SU-DHL-6 (cell line): Measurements from ENCODE around the gene PTPN21.
A peak's percentile ranks its signal among the peaks of the same experiment; 100 is the strongest.

Experiments
- H2AFZ ChIP-seq: fragments of 200-600 bp; sonication (generic); 2 replicates; pipeline ENCODE4 v1.6.1; 2014; ENCODE audit warnings: low read depth, mild to moderate bottlenecking, moderate library complexity, mixed read lengths, antibody characterized with exemption, low read length; ENCODE audit not compliant: severe bottlenecking
- H3F3A ChIP-seq: fragments of 200-600 bp; shearing (Covaris generic); 2 replicates; pipeline ENCODE4 v1.6.0; 2016; ENCODE audit warnings: antibody characterized with exemption, mild to moderate bottlenecking; ENCODE audit not compliant: insufficient read depth
- H3K27ac ChIP-seq: fragments of 200-600 bp; sonication (generic); 2 replicates; pipeline ENCODE4 v1.5.1; 2016; ENCODE audit warnings: low read depth, mild to moderate bottlenecking, low read length, moderate library complexity, mixed read lengths
- H3K27me3 ChIP-seq: fragments of 200-600 bp; sonication (generic), shearing (Covaris generic); 2 replicates; pipeline ENCODE4 v1.6.0; 2014; ENCODE audit warnings: mild to moderate bottlenecking, low read length
- H3K36me3 ChIP-seq: fragments of 200-600 bp; sonication (generic); 2 replicates; pipeline ENCODE4 v1.6.1; 2014; ENCODE audit warnings: mild to moderate bottlenecking, low read length, mixed read lengths
- H3K4me2 ChIP-seq: fragments of 300-600, 200-600 bp; shearing (Covaris generic), sonication (generic); 2 replicates; pipeline ENCODE4 v1.6.0; 2014; ENCODE audit warnings: low read length, low read depth, mild to moderate bottlenecking; ENCODE audit not compliant: poor library complexity, severe bottlenecking
- H3K4me3 ChIP-seq: fragments of 200-600 bp; sonication (generic); 2 replicates; pipeline ENCODE4 v1.5.1; 2014; ENCODE audit warnings: antibody characterized with exemption, low read length, mild to moderate bottlenecking, mixed read lengths; ENCODE audit not compliant: insufficient read depth, poor library complexity, severe bottlenecking
- H3K79me2 ChIP-seq: fragments of 200-600 bp; sonication (generic); 2 replicates; pipeline ENCODE4 v1.6.1; 2014; ENCODE audit warnings: mild to moderate bottlenecking, low read length, moderate library complexity; ENCODE audit not compliant: insufficient read depth
- H3K9ac ChIP-seq: fragments of 200-600 bp; sonication (generic); 2 replicates; pipeline ENCODE4 v1.7.0; 2014; ENCODE audit warnings: mild to moderate bottlenecking, low read length
- H3K9me2 ChIP-seq: fragments of 200-600 bp; sonication (generic); replicated peaks from 2 replicates; pipeline ENCODE4 v1.6.1; 2014; ENCODE audit warnings: low read length; ENCODE audit not compliant: insufficient read depth
- H3K9me3 ChIP-seq: fragments of 200-600 bp; sonication (generic); 2 replicates; pipeline ENCODE4 v1.6.1; 2014; ENCODE audit warnings: low read length, mixed read lengths; ENCODE audit not compliant: insufficient read depth
- H4K20me1 ChIP-seq: fragments of 200-600 bp; sonication (generic); 2 replicates; pipeline ENCODE4 v1.6.1; 2014; ENCODE audit warnings: low read depth, mild to moderate bottlenecking, antibody characterized with exemption, low read length, moderate library complexity, mixed read lengths
- EZH2phosphoT487 ChIP-seq: fragments of 200-600 bp; sonication (generic), shearing (Covaris generic); conservative IDR thresholded peaks from 2 replicates; pipeline ENCODE4 v1.6.1; 2018; ENCODE audit warnings: mild to moderate bottlenecking, antibody characterized with exemption, low read length, moderate library complexity, mixed read lengths
- TF ChIP-seq, protein P1 (sequence below): fragments of 200-600 bp; sonication (generic); IDR thresholded peaks from one replicate; pipeline ENCODE4 v1.5.1; 2017; ENCODE audit warnings: antibody characterized with exemption, mild to moderate bottlenecking, low read length, moderate library complexity; ENCODE audit not compliant: insufficient read depth, poor library complexity, severe bottlenecking

The PTPN21 gene

DNA sequence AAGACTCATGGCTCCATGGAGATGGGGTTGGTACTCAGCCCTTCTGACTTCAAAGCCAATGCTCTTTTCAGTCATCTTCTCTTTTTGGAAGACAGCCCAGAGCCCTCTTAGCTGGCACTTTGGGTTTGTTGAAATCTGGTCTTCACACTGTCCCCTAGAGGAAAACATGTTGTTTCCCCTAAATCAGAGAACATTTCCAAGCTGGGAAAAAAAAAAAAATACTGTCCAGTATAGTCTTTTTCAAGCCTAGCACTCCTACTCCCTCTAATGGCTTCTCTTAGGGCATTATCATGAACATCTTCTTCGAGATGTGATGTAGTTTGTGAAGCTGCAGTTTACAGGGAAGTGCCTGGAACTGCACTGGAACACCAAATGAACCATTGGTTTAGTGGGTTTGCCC lies 5.0 kb upstream of the PTPN21 start:
- no peaks in the 10 kb centered on the region for H3K36me3 ChIP-seq
- TF ChIP-seq, protein P1, sequence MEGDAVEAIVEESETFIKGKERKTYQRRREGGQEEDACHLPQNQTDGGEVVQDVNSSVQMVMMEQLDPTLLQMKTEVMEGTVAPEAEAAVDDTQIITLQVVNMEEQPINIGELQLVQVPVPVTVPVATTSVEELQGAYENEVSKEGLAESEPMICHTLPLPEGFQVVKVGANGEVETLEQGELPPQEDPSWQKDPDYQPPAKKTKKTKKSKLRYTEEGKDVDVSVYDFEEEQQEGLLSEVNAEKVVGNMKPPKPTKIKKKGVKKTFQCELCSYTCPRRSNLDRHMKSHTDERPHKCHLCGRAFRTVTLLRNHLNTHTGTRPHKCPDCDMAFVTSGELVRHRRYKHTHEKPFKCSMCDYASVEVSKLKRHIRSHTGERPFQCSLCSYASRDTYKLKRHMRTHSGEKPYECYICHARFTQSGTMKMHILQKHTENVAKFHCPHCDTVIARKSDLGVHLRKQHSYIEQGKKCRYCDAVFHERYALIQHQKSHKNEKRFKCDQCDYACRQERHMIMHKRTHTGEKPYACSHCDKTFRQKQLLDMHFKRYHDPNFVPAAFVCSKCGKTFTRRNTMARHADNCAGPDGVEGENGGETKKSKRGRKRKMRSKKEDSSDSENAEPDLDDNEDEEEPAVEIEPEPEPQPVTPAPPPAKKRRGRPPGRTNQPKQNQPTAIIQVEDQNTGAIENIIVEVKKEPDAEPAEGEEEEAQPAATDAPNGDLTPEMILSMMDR, result no peak
- TF ChIP-seq EZH2phosphoT487, result no peak
- 0 out of 2 replicates have a peak, but pooled peaks cover 4% of the 10 kb centered on the region for H3F3A ChIP-seq
- no peak overlapping the region for H3K9ac ChIP-seq
- no peak overlapping the region for H3K4me2 ChIP-seq
- no peaks in the 10 kb centered on the region for H3K9me2 ChIP-seq
- H3K79me2 ChIP-seq, result peaks cover 17% of the 10 kb centered on the region; the same call in 1 of the 2 replicates
- no peaks in the 10 kb centered on the region for H3K9me3 ChIP-seq
- no peak overlapping the region for H3K4me3 ChIP-seq
- H3K27me3 ChIP-seq, result no peaks in the 10 kb centered on the region
- no peak overlapping the region for H2AFZ ChIP-seq
- no peaks in the 10 kb centered on the region for H4K20me1 ChIP-seq
- H3K27ac ChIP-seq, result no peak overlapping the region

DNA sequence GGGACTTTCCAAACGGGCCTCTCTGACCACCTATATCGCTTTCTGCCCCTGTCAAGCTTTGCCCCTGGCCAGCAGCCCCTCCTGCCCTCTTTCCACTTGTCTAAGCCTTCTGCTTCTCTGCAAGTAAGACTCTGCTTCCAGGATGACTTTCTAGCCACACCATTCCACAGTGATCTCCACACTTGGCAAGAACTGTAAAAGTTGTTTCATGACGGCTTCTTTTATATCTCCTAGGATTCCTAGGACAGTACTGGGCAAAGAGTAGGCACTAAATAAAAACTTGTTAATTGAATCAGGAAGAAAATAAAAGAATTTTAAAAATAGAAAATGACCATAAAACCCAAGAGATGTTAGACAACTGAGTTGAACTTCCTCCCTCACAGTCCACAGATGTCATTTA lies 1.8 kb upstream of the PTPN21 start:
- Histone ChIP-seq H3K4me2 (no peak overlapping the region), H3K79me2 (no peaks in the 10 kb centered on the region), H3K4me3 (no peak overlapping the region), H3K9me2 (no peaks in the 10 kb centered on the region), H3K9me3 (no peaks in the 10 kb centered on the region), H3K27ac (no peak overlapping the region), H2AFZ (no peak overlapping the region), H3K36me3 (no peaks in the 10 kb centered on the region), H3K9ac (no peak overlapping the region), H3F3A (no peaks in the 10 kb centered on the region), H3K27me3 (no peaks in the 10 kb centered on the region), H4K20me1 (no peaks in the 10 kb centered on the region)
- TF ChIP-seq, protein P1, result no peak
- no peak for TF ChIP-seq EZH2phosphoT487

DNA sequence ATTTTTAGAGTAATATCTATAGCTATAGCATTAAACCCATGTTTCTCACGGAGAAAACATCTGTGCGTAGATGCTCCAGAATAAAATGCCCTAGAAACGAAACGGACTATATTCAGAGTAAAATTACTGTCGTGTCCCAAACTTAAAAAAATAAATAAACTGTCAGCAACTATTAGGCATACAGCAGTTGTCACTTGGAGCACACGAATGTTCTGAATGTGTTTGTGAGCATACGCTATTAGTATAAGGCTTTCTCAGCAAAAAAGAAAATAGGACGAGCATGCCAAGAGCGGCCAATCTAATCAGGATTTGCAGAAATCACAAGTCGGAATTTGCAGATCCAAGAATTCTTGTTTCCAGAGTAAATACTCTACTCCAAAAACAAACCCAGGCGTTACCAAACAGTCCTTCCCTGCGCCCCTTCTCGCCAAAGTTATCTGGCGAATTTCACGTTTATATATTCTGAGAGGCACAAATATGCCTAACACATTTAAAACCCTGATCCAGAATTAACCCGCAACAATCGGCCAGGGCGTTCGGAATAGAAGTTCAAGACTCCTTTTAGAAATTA lies 836 bp downstream of the PTPN21 start:
- Histone ChIP-seq H3K79me2 (no peaks in the 10 kb centered on the region), H3K9ac (peak overlapping the region; percentile 45; the same call in 1 of the 2 replicates), H3K27ac (no peak overlapping the region), H4K20me1 (no peaks in the 10 kb centered on the region), H3K27me3 (no peaks in the 10 kb centered on the region), H3K9me2 (no peaks in the 10 kb centered on the region), H3K9me3 (no peaks in the 10 kb centered on the region), H3K36me3 (no peaks in the 10 kb centered on the region), H3K4me2 (peak overlapping the region; percentile 75), H3K4me3 (peak overlapping the region; percentile 66), H2AFZ (no peak overlapping the region), H3F3A (no peaks in the 10 kb centered on the region)
- TF ChIP-seq, protein P1, result no peak
- no peak for TF ChIP-seq EZH2phosphoT487
